DMS 273 (cell line): ENCODE results near the gene ACSL4.
A peak's percentile ranks its signal among the peaks of the same experiment; 100 is the strongest.
"Not testable (repeated sequence)": the region's sequence is repeated elsewhere in the genome, so short reads cannot be mapped to it uniquely, and the experiment has no call there.

ENCODE experiments used
- DNase-seq: peaks from one replicate; lab custom pipeline; 2025; ENCODE audit not compliant: unreplicated experiment; lab: John Stamatoyannopoulos, UW

ACSL4 gene

GRCh38 chrX:109672239-109672638, 60.8 kb downstream of the ACSL4 start:
- DNase-seq: no peak

GRCh38 chrX:109671170-109671569, 61.9 kb downstream of the ACSL4 start:
- not testable (repeated sequence) for DNase-seq

GRCh38 chrX:109667986-109668385, 65.1 kb downstream of the ACSL4 start:
- no peak for DNase-seq

GRCh38 chrX:109660435-109661143, 72.5 kb downstream of the ACSL4 start:
- DNase-seq: no peak

GRCh38 chrX:109658391-109658790, 74.7 kb downstream of the ACSL4 start:
- DNase-seq: no peak

GRCh38 chrX:109657364-109657763, 75.7 kb downstream of the ACSL4 start:
- DNase-seq: not testable (repeated sequence)

GRCh38 chrX:109656774-109657173, 76.3 kb downstream of the ACSL4 start:
- no peak for DNase-seq

GRCh38 chrX:109655502-109656201, 77.4 kb downstream of the ACSL4 start:
- DNase-seq: no peak

GRCh38 chrX:109654516-109655109, 78.4 kb downstream of the ACSL4 start:
- no peak for DNase-seq

GRCh38 chrX:109644671-109645070, 88.4 kb downstream of the ACSL4 start:
- DNase-seq: not testable (repeated sequence)

GRCh38 chrX:109643687-109644086, 89.4 kb downstream of the ACSL4 start:
- DNase-seq: no peak

- no peak for DNase-seq
These were observed 94.9 kb downstream of the ACSL4 start for GRCh38 chrX:109638158-109638557.

GRCh38 chrX:109637477-109637876, 95.6 kb downstream of the ACSL4 start:
- not testable (repeated sequence) for DNase-seq

- peak; percentile 43 for DNase-seq
These were observed 97.9 kb downstream of the ACSL4 start for GRCh38 chrX:109635146-109635545.

GRCh38 chrX:109632906-109633504, 100.1 kb downstream of the ACSL4 start:
- peak; percentile 60 for DNase-seq

GRCh38 chrX:109629310-109629709, 103.7 kb downstream of the ACSL4 start:
- peak; percentile 86 for DNase-seq

GRCh38 chrX:109626637-109627036, 106.4 kb downstream of the ACSL4 start:
- DNase-seq: no peak

- DNase-seq: peak; percentile 73
These were observed 108.1 kb downstream of the ACSL4 start, which contains the start of gene KCNE5 for GRCh38 chrX:109624641-109625616. Gene KCNE5 (minus strand): TSS chrX:109625172. CDS start chrX:109625020, 152 bp downstream.

GRCh38 chrX:109623997-109624396, 109.1 kb downstream of the ACSL4 start:
- no peak for DNase-seq

- no peak for DNase-seq
These were observed 110.8 kb downstream of the ACSL4 start for GRCh38 chrX:109622270-109622669.
